Right ventricle myocardium superior (tissue), 1 donor: ENCODE measurements around the gene SCAF8. TPM values are rescaled to one million over a fixed set of nuclear protein-coding genes. Genes with fewer than 3 reads are reported as not detected.
"Not testable (repeated sequence)": the region's sequence is repeated elsewhere in the genome, so short reads cannot be mapped to it uniquely, and the experiment has no call there.

ENCODE experiments used
- ATAC-seq: fragments of 200-7000 bp; cut with Tn5 transposase; one replicate; pipeline ENCODE4 v1.9.1; 2020; ENCODE audit warnings: mild to moderate bottlenecking; ENCODE audit not compliant: poor library complexity
- DNase-seq: peaks from one replicate; pipeline ENCODE4 v3.0.0-alpha.2; 2020
- intact Hi-C: fragments of 100-400 bp; cut with DNase I; formaldehyde crosslinking; loops from one replicate; pipeline ENCODE4 v1.11.2; 2022
- total RNA-seq: library from RNA; stranded (reverse); fragmentation: NEBNext Ultra II Directional; extraction: Animal tissue kit (Norgen Biotek cat#: 25700); gene quantifications from one replicate; pipeline ENCODE4 v1.2.1, GENCODE V29; 2021
- donor health status: DM: no; HTN: yes; CAD: no; lungs with severe emphysema.

Gene SCAF8
- total RNA-seq, 1 donor from 2014 or later = 43.0 TPM

DNA sequence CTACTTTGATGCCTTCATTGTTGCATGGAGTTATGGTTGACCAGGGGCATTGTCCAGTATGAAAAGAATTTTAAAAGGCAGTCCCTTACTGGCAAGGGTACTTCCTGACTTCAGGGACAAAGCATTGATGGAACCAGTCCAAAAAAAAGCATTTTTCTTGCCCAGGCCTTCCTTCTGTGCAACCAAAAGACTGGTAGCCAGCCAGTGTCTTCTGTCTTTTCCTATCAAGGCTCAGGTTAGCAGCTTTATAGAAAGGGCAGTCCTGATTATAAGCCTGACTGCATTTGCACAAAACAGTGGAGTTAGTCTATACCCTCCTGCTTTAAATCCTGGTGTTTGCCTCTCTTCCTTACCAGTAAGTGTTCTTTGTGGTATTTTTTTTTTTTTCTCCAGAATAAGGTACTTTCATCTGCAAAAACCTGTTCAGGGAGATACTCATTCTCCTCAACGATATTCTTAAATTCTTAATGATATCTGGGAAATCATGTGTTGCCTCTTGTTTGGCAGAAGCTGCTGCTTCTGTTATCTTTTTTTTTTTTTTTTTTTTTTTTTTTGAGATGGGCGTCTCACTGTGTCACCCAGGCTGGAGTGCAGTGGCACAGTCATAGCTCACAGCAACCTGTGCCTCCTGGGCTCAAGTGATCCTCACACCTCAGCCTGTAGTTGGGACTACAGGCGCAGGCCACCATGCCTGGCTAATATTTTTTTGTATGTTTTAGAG, 33.9 kb downstream of the SCAF8 start:
- DNase-seq (no peak), ATAC-seq (peak; percentile 19)
- intact Hi-C loops = no loop called here

DNA sequence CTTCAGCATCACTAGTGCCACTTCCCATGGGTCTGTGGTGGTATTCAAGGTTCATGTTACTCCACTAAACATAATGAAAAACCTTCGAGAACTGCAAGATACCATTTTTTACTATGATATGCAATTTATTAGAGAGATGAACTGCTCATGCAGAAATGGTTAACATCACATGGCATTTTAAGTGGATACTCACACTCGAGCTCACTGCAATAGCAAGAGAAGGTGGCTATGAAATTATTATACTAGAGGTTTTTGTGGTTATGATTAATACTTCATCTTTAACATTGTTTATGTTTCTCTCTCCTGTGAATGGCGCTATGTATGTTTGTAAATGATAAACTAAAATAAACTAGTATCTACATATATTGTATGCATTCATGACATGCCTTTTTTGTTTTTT, 35.1 kb downstream of the SCAF8 start:
- no peak for DNase-seq
- intact Hi-C loops = no loop called here

DNA sequence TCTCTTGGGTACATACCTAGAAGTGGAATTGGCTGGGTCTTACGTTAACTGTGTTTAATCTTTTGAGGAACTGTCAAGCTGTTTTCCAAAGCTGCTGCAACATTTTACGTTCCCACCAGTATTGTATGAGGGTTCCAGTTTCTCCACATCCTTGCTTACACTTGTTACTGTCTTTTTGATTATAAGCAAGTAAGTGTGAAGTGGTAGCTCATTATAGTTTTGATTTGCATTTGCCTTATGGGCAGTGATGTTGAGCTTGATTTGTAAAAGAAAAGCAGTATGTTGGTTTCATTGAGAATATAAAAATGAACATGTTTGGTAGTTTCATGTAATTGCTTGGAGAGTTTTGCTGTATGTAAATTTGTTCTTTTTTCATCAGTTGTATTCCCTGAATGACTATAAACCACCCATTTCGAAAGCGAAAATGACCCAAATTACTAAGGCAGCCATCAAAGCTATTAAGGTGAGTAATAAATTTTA, 40.4 kb downstream of the SCAF8 start:
- no peak for DNase-seq

More for the DNA sequence above, 35.1 kb downstream of the SCAF8 start:
- no peak for ATAC-seq

DNA sequence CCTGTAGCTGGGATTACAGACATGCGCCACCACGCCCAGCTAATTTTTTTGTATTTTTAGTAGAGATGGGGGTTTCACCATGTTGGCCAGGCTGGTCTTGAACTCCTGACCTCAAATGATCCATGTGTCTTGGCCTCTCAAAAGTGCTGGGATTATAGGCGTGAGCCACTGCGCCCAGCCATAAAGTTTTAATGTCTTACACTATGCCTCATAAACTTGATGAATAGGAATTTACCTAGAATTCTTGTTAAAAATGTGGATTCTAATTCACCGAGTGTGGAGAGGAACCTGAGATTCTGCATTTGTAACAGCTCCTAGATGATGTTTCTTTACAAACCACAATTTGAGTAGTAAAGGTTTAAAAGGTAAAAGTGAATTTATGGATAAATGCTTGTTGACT, 45.9 kb downstream of the SCAF8 start:
- ATAC-seq, DNase-seq, intact Hi-C loops: not testable (repeated sequence)

More for the DNA sequence above, 40.4 kb downstream of the SCAF8 start:
- intact Hi-C loops = no loop called here
- no peak for ATAC-seq

DNA sequence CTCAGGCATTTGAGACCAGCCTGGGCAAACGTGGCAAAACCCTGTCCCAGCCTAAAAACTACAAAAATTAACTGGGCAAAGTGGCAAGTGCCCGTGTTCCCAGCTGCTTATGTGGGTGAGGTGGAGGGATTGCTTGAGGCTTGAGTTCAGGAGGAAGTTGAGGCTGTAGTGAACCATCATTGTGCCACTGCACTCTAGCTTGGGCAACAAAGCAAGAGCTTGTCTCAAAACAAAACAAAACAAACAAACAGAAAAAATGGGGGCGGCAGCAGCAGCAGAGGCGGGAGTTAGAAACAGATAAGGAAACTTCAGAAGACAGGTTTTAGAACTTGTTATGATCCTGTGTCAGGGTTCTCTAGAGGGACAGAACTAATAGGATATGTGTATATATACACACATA, 49.0 kb downstream of the SCAF8 start:
- intact Hi-C loops = no loop called here
- DNase-seq = no peak
- ATAC-seq = no peak

DNA sequence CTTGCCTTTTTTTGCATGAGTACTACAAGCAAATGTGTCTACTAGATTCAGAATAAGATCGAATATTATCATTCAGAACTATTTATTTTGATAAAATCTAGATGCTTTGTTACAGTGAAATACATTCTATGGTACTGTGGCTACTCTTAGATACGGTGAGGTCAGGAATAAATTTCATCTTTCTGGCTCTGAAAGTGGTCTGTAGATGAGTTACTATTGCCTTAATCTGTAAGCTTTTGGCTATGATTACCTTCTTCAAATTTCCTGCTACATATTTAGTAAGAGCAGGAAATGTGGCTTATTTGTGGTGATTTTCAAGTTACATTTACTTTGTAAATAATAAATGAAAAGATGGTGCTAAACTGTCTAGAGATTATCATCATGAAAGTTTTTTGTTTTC, 50.0 kb downstream of the SCAF8 start:
- ATAC-seq = no peak
- no peak for DNase-seq
- intact Hi-C loops = no loop called here

DNA sequence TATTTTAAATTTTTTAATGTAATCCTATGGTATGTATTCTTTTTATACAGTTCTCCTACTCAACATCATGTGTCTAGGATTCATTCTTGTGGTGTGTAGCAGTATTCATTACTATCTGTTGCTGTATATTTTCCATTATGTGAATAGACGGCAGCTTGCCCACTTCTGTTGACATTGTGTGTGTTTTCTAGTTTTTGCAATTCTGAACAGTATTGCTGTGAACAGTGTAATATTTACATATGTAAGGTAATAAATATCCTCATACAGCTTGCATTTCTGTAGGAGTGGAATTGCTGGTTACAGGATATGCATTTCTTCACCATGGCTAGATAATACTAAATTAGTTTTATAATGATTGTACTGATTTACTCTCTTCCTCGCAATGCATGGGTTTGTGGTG, 51.9 kb downstream of the SCAF8 start:
- ATAC-seq (no peak), DNase-seq (no peak)
- intact Hi-C loops = no loop called here

DNA sequence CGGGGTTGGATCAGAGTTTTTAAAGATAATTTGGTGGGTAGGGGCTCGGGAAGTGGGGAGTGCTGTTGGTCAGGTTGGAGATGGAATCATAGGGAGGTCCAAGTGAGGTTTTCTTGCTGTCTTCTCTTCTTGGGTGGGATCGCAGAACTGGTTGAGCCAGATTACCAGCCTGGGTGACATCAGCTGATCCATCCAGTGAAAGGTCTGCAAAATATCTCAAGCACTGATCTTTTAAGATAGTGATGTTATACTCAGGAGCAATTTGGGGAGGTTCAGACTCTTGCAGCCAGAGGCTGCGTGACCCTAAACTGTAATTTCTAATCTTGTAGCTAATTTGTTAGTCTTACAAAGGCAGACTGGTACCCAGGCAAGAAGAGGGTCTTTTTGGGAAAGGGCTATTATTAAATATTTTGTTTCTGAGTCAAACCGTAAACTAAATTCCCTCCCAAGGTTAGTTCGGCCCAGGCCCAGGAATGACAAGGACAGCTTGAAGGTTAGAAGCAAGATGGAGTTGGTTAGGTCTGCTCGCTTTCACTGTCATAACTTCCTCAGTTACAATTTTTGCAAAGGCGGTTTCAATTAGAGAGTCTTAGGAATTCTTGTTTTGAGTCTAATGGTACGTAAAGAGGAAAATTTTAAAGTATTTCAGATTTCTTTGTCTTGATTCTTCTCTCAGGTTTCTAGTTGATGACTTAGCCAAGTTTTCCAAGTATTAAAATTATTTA, 53.1 kb downstream of the SCAF8 start:
- no peak for DNase-seq
- intact Hi-C loops = no loop called here
- ATAC-seq = no peak

DNA sequence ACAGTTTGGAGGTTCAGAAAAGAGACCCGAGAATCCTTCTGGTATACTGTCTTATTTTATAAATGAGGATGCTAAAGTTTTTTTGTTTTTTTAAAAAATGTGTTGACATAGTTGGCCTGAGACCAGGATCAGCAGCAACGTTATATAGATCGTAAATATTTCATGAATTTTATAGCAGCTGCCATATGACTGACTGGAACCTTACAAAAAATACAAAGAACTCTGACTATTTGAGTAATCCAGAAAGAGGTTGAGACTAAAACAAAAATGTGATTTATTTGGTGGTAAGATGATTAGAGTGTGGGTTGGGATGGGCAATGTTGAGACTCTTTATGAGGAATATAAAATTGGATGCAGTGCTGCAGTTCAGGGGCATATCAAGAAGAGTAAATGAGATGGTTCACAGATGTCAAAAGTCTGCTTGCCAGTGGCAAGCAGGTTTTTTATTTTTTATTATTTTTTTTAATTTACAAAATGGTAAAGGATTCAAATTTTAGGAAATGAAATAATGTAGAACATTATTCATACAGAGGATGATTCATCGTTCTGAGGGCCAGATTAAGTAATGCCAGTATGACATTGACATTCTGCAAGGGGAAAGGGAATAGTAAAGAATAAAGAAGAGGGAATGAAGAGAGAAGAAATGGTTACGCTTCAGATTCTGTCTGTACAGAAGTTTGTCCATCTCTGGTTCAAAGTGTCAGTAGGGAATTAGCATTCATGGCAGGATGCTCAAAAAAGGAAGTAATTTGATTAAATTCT, 58.5 kb downstream of the SCAF8 start:
- intact Hi-C loops = no loop called here
- ATAC-seq (no peak), DNase-seq (no peak)

DNA sequence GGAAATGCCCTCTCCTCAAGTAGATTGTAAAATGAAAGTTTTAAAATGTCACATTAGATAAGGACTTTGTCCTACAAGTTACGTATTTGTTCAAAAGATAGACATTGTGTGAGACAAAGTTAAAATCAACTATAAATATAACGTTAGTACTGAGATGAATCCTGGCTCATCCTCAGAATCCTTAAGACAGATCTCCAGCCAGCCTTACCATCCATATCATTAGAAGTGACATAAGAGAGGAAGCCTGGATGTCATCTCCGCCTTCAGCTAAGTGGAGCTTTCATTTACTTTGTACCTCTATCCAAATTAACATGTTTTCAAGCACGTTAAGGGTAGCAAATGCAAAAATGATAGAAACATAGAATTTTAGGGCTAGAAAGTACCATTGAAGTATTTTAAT, 59.1 kb downstream of the SCAF8 start:
- ATAC-seq (no peak), DNase-seq (no peak)
- intact Hi-C loops = no loop called here

DNA sequence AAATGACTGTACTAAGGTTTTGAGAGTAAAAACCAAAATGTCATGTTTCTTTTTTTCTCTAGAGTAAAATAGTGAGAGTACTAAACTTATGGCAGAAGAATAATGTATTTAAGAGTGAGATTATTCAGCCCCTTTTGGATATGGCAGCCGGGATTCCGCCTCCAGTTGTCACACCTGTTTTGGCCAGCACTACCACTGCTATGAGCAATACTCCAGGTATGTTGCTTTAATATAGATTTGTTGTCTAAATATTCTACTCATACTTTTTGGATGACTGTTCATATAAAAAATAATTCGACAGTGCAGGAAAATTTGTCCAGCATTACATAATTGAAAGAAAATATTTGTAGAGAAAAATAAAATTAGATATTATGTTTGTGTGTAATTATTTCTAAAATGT, 59.5 kb downstream of the SCAF8 start:
- DNase-seq (no peak), ATAC-seq (no peak)
- intact Hi-C loops = no loop called here

DNA sequence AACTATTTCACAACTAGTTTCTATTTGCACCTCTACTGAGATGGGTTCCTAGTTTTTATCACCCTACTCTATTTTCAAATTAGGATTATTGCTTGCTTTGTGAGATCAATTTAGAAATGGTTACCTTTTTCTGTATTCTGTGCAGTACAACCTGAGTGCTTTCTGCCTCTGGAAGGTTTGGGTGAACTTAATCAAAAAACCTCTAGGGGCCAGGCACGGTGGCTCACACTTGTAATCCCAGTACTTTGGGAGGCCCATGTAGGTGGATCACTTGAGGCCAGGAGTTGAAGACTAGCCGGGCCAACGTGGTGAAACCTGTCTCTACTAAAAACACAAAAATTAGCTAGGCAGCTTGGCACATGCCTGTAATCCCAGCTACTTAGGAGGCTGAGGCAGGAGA, 63.3 kb downstream of the SCAF8 start:
- ATAC-seq (no peak), DNase-seq (no peak)
- intact Hi-C loops = no loop called here

DNA sequence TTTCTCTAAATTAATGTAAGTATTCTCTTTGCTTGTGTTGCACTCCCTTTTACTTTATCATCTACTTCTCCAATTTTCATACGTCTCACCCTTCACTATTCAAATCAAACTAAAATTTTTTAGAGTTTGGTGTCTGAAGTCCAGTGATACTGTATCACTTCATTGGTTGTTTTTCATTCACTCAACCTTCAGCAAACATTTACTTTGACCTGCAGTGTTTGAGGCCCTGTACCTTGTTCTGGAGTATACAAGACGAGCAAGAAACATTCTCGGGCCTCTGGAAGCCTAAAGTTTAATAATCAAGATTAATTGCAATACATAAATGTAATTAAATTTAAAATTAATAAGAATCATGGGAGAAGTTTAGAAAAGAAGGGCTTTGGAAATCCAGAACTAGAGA, 64.6 kb downstream of the SCAF8 start:
- ATAC-seq = no peak
- intact Hi-C loops = no loop called here
- DNase-seq = no peak

DNA sequence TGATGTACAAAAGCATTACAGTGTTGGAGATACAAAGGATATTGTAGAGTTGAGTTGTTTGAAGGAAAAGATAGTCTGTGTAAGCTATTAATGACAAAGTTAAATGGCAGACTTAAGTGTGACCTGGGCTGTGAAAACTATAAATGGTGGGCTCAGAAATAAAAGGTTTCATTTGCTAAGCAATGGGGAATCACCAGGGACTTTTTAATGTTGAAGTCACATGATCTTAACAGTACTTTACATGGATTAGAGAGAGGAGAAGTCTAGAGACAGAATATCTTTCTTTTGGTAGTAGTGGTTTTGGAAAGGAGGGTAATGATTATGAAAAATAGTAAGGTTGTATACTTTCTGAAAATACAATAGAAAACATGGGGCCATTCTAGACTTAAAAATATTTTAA, 67.1 kb downstream of the SCAF8 start:
- intact Hi-C loops = loop anchor here (5.0 kb wide), 1 partner anchor 68 kb away; the partner anchor contains the start of gene SCAF8
- DNase-seq = no peak
- no peak for ATAC-seq

DNA sequence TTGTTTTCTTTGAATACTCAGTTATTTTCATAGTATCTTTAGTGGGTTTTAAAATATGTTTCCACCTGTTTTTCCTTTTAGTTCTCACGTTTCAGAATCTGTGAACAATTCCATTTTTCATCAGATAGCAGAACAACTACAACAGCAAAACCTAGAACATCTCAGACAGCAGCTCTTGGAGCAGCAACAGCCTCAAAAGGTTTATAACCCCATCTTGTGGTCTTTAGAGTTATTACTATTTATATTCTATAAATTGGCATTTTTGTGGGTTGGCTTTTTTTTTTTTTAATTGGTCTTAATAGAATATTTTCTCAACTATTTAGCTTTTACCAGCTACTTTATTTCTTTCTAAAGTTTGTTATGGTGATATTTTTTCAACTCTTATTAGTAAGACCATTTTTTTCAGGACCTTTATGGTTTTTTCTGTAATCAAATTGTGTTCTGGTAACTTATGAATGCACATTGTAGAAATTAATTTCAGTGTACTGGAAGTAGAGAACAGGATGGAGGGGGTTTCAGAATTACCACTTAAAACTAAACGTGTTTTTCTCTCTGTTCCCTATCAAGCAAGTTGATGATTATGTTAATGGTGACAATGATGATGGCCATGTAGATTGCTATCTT, 72.2 kb downstream of the SCAF8 start:
- ATAC-seq = peak; percentile 73
- intact Hi-C loops = loop anchor here (5.0 kb wide), 1 partner anchor 128 kb away; no protein-coding TSS in a partner anchor
- no peak for DNase-seq

DNA sequence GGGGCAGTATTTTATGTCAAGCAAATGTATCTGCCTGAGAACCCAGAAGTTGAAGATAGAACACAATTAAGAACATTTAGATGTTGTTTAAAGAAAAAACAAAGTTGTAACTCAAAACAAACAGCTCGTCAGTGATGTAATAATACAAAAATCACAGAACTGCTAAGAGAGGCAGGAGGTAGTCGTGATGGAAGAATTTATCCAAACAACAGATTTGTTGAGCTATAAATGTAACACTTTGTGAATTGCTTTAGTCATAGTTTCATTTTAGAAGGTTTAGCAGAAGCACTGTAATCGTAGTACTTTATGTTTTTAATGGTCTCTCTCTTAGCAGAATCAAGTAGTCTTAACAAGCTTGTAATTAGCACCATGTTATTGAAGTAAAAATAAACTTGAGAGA, 73.6 kb downstream of the SCAF8 start:
- DNase-seq (no peak), ATAC-seq (no peak)
- intact Hi-C loops = loop anchor here (5.0 kb wide), 1 partner anchor 130 kb away; no protein-coding TSS in a partner anchor

DNA sequence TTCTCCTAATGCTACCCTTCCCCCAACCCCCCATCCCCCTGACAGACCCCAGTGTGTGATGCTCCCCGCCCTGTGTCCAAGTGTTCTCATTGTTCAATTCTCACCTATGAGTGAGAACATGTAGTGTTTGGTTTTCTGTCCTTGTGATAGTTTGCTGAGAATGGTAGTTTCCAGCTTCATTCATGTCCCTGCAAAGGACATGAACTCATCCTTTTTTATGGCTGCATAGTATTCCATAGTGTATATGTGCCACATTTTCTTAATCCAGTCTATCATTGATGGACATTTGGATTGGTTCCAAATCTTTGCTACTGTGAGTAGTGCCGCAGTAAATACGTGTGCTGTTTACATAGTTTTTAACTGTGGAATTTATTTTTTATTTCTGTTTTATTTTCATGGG, 78.4 kb downstream of the SCAF8 start:
- intact Hi-C loops, DNase-seq, ATAC-seq: not testable (repeated sequence)

DNA sequence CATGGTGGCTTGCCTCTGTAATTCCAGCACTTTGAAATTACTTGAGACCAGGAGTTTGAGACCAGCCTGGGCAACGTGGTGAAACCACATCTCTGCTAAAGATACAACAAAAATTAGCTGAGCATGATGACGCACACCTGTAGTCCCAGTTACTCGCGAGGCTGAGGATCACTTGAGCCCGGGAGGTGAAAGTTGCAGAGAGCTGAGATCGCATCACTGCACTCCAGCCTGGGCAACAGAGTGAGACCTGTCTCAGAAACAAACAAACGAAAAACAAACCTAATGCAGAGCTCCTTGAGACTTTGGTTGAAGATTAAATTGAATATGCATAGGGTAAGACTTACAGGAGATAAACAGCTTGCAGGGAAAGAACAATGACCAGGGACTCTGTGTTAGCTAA, 80.8 kb downstream of the SCAF8 start:
- no peak for DNase-seq
- intact Hi-C loops = no loop called here
- no peak for ATAC-seq
